ENCODE results near the gene GAL3ST2.

Gene GAL3ST2

GRCh38 chr2:241796209-241796608 is 19.6 kb downstream of the GAL3ST2 start:
- Histone ChIP-seq H3K27ac (no peak overlapping the region), H3K4me1 (peaks cover 0 to 16% (median 2%) of the 10 kb centered on the region in 4 donors), H3K27me3 (peaks cover 0 to 31% of the 10 kb centered on the region in 2 donors), H3K9me3 (no peaks in the 10 kb centered on the region), H3K4me3 (no peak overlapping the region), H3K36me3 (no peaks in the 10 kb centered on the region)
- DNase-seq: peak in 1 of 2 donors; percentile 10
- intact Hi-C loops (cut with DNase I; ENCODE audit: low total_unique reads): no loop called here
- no peak for TF ChIP-seq CTCF (IDR thresholded peaks at IDR 0.05)

GRCh38 chr2:241796610-241797138 is 20.1 kb downstream of the GAL3ST2 start:
- Histone ChIP-seq H3K27ac (no peak overlapping the region), H3K4me1 (peaks cover 0 to 12% (median under 1%) of the 10 kb centered on the region in 4 donors), H3K36me3 (no peaks in the 10 kb centered on the region), H3K4me3 (no peak overlapping the region), H3K27me3 (peaks cover 0 to 35% of the 10 kb centered on the region in 2 donors), H3K9me3 (no peaks in the 10 kb centered on the region)
- no peak for DNase-seq
- TF ChIP-seq CTCF (IDR thresholded peaks at IDR 0.05): no peak
- intact Hi-C loops (cut with DNase I; ENCODE audit: low total_unique reads): no loop called here

GRCh38 chr2:241797441-241798080 is 20.9 kb downstream of the GAL3ST2 start:
- no peak overlapping the region for H3K27ac ChIP-seq
- TF ChIP-seq CTCF (IDR thresholded peaks at IDR 0.05): no peak
- H3K27me3 ChIP-seq: peaks cover 0 to 43% of the 10 kb centered on the region in 2 donors
- H3K9me3 ChIP-seq: no peaks in the 10 kb centered on the region
- no peak overlapping the region for H3K4me3 ChIP-seq
- intact Hi-C loops (cut with DNase I; ENCODE audit: low total_unique reads): no loop called here
- H3K36me3 ChIP-seq: no peaks in the 10 kb centered on the region
- H3K4me1 ChIP-seq: peaks cover 0 to 3% (median 0%) of the 10 kb centered on the region in 4 donors
- peak in 1 of 2 donors; percentile 12 for DNase-seq

- Histone ChIP-seq H3K9me3 (no peaks in the 10 kb centered on the region), H3K27ac (no peak overlapping the region), H3K36me3 (no peaks in the 10 kb centered on the region), H3K4me3 (no peak overlapping the region), H3K27me3 (peaks cover 0 to 49% of the 10 kb centered on the region in 2 donors), H3K4me1 (peaks cover 0 to 4% (median 4%) of the 10 kb centered on the region in 4 donors)
- TF ChIP-seq CTCF (IDR thresholded peaks at IDR 0.05): no peak
- intact Hi-C loops (cut with DNase I; ENCODE audit: low total_unique reads): no loop called here
- peak in 1 of 2 donors; percentile 18 for DNase-seq
Measured at GRCh38 chr2:241798081-241798630, 21.5 kb downstream of the GAL3ST2 start.

GRCh38 chr2:241798631-241799521 is 22.3 kb downstream of the GAL3ST2 start:
- peaks cover 0 to 57% of the 10 kb centered on the region in 2 donors for H3K27me3 ChIP-seq
- H3K4me1 ChIP-seq: peaks cover 0 to 11% (median 11%) of the 10 kb centered on the region in 4 donors
- H3K9me3 ChIP-seq: no peaks in the 10 kb centered on the region
- no peaks in the 10 kb centered on the region for H3K36me3 ChIP-seq
- intact Hi-C loops (cut with DNase I; ENCODE audit: low total_unique reads): no loop called here
- DNase-seq: peak; percentile 9 to 52
- no peak overlapping the region for H3K4me3 ChIP-seq
- no peak for TF ChIP-seq CTCF (IDR thresholded peaks at IDR 0.05)
- no peak overlapping the region for H3K27ac ChIP-seq

Data from tibial artery (tissue), 4 donors.